Right renal cortex interstitium (tissue), 3 donors: ENCODE data around the gene DSG2. TPM values are rescaled to one million over a fixed set of nuclear protein-coding genes. Genes with fewer than 3 reads are reported as not detected.

Experiments used
- DNase-seq, 3 donors: peaks; one replicate each; pipeline ENCODE4 v3.0.0-alpha.2; 2013; ENCODE audit warnings: low read depth in 3 of 3, low spot score in 2 of 3
- polyA plus RNA-seq, 3 donors: library from polyadenylated mRNA; unstranded; fragments of 120-200 nt; gene quantifications; one replicate each; pipeline ENCODE4 v1.2.1, GENCODE V29; 2013; ENCODE audit not compliant: insufficient read length in 3 of 3

DSG2 gene
- polyA plus RNA-seq, 3 donors: 56.1 to 60.3 (median 57.5) TPM

GRCh38 chr18:31551883-31552282 is 53.9 kb downstream of the DSG2 start:
- no peak for DNase-seq

- DNase-seq: no peak
Measured at GRCh38 chr18:31553800-31554199, 55.8 kb downstream of the DSG2 start.

GRCh38 chr18:31554776-31555175 is 56.8 kb downstream of the DSG2 start:
- DNase-seq: no peak

GRCh38 chr18:31555971-31556747 is 58.2 kb downstream of the DSG2 start:
- DNase-seq: peak; percentile 37 to 62 (median 43)

- no peak for DNase-seq
Measured at GRCh38 chr18:31557446-31557845, 59.5 kb downstream of the DSG2 start.

- DNase-seq: no peak
Measured at GRCh38 chr18:31558567-31558966, 60.6 kb downstream of the DSG2 start.

GRCh38 chr18:31562726-31563125 is 64.7 kb downstream of the DSG2 start:
- DNase-seq: no peak

GRCh38 chr18:31563778-31564177 is 65.8 kb downstream of the DSG2 start:
- DNase-seq: no peak

GRCh38 chr18:31565345-31565744 is 67.4 kb downstream of the DSG2 start:
- no peak for DNase-seq

- DNase-seq: no peak
Measured at GRCh38 chr18:31565782-31566512, 68.0 kb downstream of the DSG2 start.

- no peak for DNase-seq
Measured at GRCh38 chr18:31566576-31567306, 68.8 kb downstream of the DSG2 start.

- no peak for DNase-seq
Measured at GRCh38 chr18:31572368-31572767, 74.4 kb downstream of the DSG2 start.

GRCh38 chr18:31573051-31573450 is 75.1 kb downstream of the DSG2 start:
- DNase-seq: no peak

GRCh38 chr18:31574359-31574758 is 76.4 kb downstream of the DSG2 start:
- DNase-seq: no peak

GRCh38 chr18:31575515-31576257 is 77.7 kb downstream of the DSG2 start:
- DNase-seq: no peak

- no peak for DNase-seq
Measured at GRCh38 chr18:31576670-31577069, 78.7 kb downstream of the DSG2 start.

GRCh38 chr18:31577195-31577594 is 79.2 kb downstream of the DSG2 start:
- no peak for DNase-seq

GRCh38 chr18:31578126-31578525 is 80.1 kb downstream of the DSG2 start:
- DNase-seq: no peak

GRCh38 chr18:31579375-31579774 is 81.4 kb downstream of the DSG2 start:
- DNase-seq: no peak

- DNase-seq: no peak
Measured at GRCh38 chr18:31581498-31582197, 83.7 kb downstream of the DSG2 start.
